ENCODE data around the gene RAB7B.

GRCh38 chr1:205980237-205980870, 22.8 kb downstream of the RAB7B start:
- no peak for TF ChIP-seq CTCF (IDR thresholded peaks at IDR 0.05; ENCODE audit: insufficient read depth, low read depth, low read length)
- no peak for TF ChIP-seq EZH2 (IDR thresholded peaks at IDR 0.05; ENCODE audit: insufficient read depth, low read length)

Measured in astrocyte (in vitro differentiated cells and primary cell).